GM12891 (cell line): Measurements from ENCODE around the gene GMEB1.

Experiments used
- PAX5 ChIP-seq: IDR thresholded peaks from 2 replicates; pipeline ENCODE4 v1.6.1; 2011; ENCODE audit warnings: low read length, moderate library complexity, mild to moderate bottlenecking; ENCODE audit not compliant: insufficient read depth, severe bottlenecking
- POLR2A ChIP-seq: IDR thresholded peaks from 2 replicates; pipeline ENCODE4 v1.6.1; 2011; ENCODE audit warnings: low read depth, low read length, control low read depth
- POLR2AphosphoS5 ChIP-seq: IDR thresholded peaks from 2 replicates; pipeline ENCODE4 v1.6.1; 2011; ENCODE audit warnings: low read depth, low read length, control low read depth
- POU2F2 ChIP-seq: IDR thresholded peaks from 2 replicates; pipeline ENCODE4 v1.6.1; 2011; ENCODE audit warnings: low read depth, mild to moderate bottlenecking, control low read depth, low read length, moderate library complexity
- SPI1 ChIP-seq: IDR thresholded peaks from 2 replicates; pipeline ENCODE4 v1.6.1; 2011; ENCODE audit warnings: low read depth, low read length, control low read depth
- TAF1 ChIP-seq: IDR thresholded peaks from 2 replicates; pipeline ENCODE4 v1.6.1; 2011; ENCODE audit warnings: low read depth, low read length, control low read depth

GRCh38 chr1:28740118-28740517 is 71.5 kb downstream of the GMEB1 start:
- TF ChIP-seq POLR2AphosphoS5 (no peak), TAF1 (no peak), POLR2A (no peak), POU2F2 (no peak), PAX5 (no peak), SPI1 (no peak)
